Measurements from ENCODE around the gene DCUN1D1. TPM values are rescaled to one million over a fixed set of nuclear protein-coding genes. Genes with fewer than 3 reads are reported as not detected.

DCUN1D1 gene
- total RNA-seq, 2 experiments from 2014 or later: 12.7 to 43.9 TPM

- Histone ChIP-seq H4K20me1 (ENCODE audit: insufficient read depth, low read length) (no peaks in the 10 kb centered on the region), H2AFZ (ENCODE audit: low read length) (no peak overlapping the region), H3K27ac (ENCODE audit: low read depth, low read length, poor library complexity, severe bottlenecking) (no peak overlapping the region), H3K9me3 (ENCODE audit: low read length) (no peaks in the 10 kb centered on the region), H3K36me3 (ENCODE audit: insufficient read depth, low read length) (peaks cover 71% of the 10 kb centered on the region), H3K4me3 (ENCODE audit: low read depth, low read length, poor library complexity, severe bottlenecking) (no peak overlapping the region), H3K4me2 (ENCODE audit: low read length) (no peak overlapping the region), H3K4me1 (ENCODE audit: insufficient read depth, low read length, poor library complexity, severe bottlenecking) (no peaks in the 10 kb centered on the region), H3K79me2 (ENCODE audit: insufficient read depth, low read depth, low read length) (no peaks in the 10 kb centered on the region), H3K9me2 (ENCODE audit: insufficient read depth, low read length) (no peaks in the 10 kb centered on the region)
- no peak for DNase-seq (ENCODE audit: low spot score)
- ChIA-PET POLR2A (no interaction called here), CTCF (ENCODE audit: unreplicated experiment) (no interaction called here)
- no TSS peak for BruUV-seq (replicated peaks)
- intact Hi-C loops (cut with micrococcal nuclease; ENCODE audit: unreplicated experiment): no loop called here
- no peak for TF ChIP-seq EZH2phosphoT487 (IDR thresholded peaks at IDR 0.05; ENCODE audit: borderline replicate concordance, low read depth, low read length)
- TF ChIP-seq, protein P1, sequence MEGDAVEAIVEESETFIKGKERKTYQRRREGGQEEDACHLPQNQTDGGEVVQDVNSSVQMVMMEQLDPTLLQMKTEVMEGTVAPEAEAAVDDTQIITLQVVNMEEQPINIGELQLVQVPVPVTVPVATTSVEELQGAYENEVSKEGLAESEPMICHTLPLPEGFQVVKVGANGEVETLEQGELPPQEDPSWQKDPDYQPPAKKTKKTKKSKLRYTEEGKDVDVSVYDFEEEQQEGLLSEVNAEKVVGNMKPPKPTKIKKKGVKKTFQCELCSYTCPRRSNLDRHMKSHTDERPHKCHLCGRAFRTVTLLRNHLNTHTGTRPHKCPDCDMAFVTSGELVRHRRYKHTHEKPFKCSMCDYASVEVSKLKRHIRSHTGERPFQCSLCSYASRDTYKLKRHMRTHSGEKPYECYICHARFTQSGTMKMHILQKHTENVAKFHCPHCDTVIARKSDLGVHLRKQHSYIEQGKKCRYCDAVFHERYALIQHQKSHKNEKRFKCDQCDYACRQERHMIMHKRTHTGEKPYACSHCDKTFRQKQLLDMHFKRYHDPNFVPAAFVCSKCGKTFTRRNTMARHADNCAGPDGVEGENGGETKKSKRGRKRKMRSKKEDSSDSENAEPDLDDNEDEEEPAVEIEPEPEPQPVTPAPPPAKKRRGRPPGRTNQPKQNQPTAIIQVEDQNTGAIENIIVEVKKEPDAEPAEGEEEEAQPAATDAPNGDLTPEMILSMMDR (conservative IDR thresholded peaks at IDR 0.05; ENCODE audit: low read length): no peak
These were observed 89.0 kb downstream of the DCUN1D1 start for GRCh38 chr3:182891364-182891763.

GRCh38 chr3:182889948-182890629 is 90.2 kb downstream of the DCUN1D1 start:
- CTCF ChIA-PET (ENCODE audit: unreplicated experiment): no interaction called here
- H3K79me2 ChIP-seq (ENCODE audit: insufficient read depth, low read depth, low read length): no peaks in the 10 kb centered on the region
- H3K36me3 ChIP-seq (ENCODE audit: insufficient read depth, low read length): peaks cover 75% of the 10 kb centered on the region
- BruUV-seq (replicated peaks): no TSS peak
- H3K27ac ChIP-seq (ENCODE audit: low read depth, low read length, poor library complexity, severe bottlenecking): no peak overlapping the region
- H3K9me3 ChIP-seq (ENCODE audit: low read length): no peaks in the 10 kb centered on the region
- H3K4me1 ChIP-seq (ENCODE audit: insufficient read depth, low read length, poor library complexity, severe bottlenecking): no peaks in the 10 kb centered on the region
- TF ChIP-seq, protein P1 (conservative IDR thresholded peaks at IDR 0.05; ENCODE audit: low read length): no peak
- no peak for TF ChIP-seq EZH2phosphoT487 (IDR thresholded peaks at IDR 0.05; ENCODE audit: borderline replicate concordance, low read depth, low read length)
- no peak overlapping the region for H2AFZ ChIP-seq (ENCODE audit: low read length)
- intact Hi-C loops (cut with micrococcal nuclease; ENCODE audit: unreplicated experiment): no loop called here
- H4K20me1 ChIP-seq (ENCODE audit: insufficient read depth, low read length): no peaks in the 10 kb centered on the region
- no peaks in the 10 kb centered on the region for H3K9me2 ChIP-seq (ENCODE audit: insufficient read depth, low read length)
- H3K4me2 ChIP-seq (ENCODE audit: low read length): no peak overlapping the region
- DNase-seq (ENCODE audit: low spot score): no peak
- H3K4me3 ChIP-seq (ENCODE audit: low read depth, low read length, poor library complexity, severe bottlenecking): no peak overlapping the region
- POLR2A ChIA-PET: interaction anchor here (0.7 to 1.6 kb wide), 3 partner anchors 12 to 1714 kb away, joined by 3 to 4 read pairs (median 3); no protein-coding TSS in a partner anchor

Other genes with a start within 250 kb of the DCUN1D1 start
- 55.6 and 58.6 TPM in 2 replicates for gene ATP11B, start 187.0 kb downstream of the DCUN1D1 start, total RNA-seq (2014; rRNA removed; shearing (Covaris generic))
- gene ATP11B, start 187.0 kb downstream of the DCUN1D1 start, total RNA-seq (2022): 87.9 and 92.0 TPM in 2 replicates
- gene MCCC1, start 119.0 kb upstream of the DCUN1D1 start, total RNA-seq (2014; rRNA removed; shearing (Covaris generic)): 29.9 and 39.9 TPM in 2 replicates
- gene MCCC1, start 119.0 kb upstream of the DCUN1D1 start, total RNA-seq (2022): 55.2 and 57.5 TPM in 2 replicates
- gene LAMP3, start 182.2 kb upstream of the DCUN1D1 start, total RNA-seq (2014; rRNA removed; shearing (Covaris generic)): not detected in 2 replicates
- gene LAMP3, start 182.2 kb upstream of the DCUN1D1 start, total RNA-seq (2022): not detected in 2 replicates